ENCODE measurements around the gene KCNAB1.

Gene KCNAB1

GRCh38 chr3:156495816-156496215, 375.4 kb downstream of the KCNAB1 start:
- DNase-seq (ENCODE audit: low read depth), result no peak

GRCh38 chr3:156497326-156497725, 376.9 kb downstream of the KCNAB1 start:
- no peak for DNase-seq (ENCODE audit: low read depth)

GRCh38 chr3:156498307-156498706, 377.9 kb downstream of the KCNAB1 start:
- no peak for DNase-seq (ENCODE audit: low read depth)

GRCh38 chr3:156507285-156507684, 386.9 kb downstream of the KCNAB1 start:
- DNase-seq (ENCODE audit: low read depth), result no peak

- no peak for DNase-seq (ENCODE audit: low read depth)
Measured at GRCh38 chr3:156509189-156510174, 389.1 kb downstream of the KCNAB1 start.

- DNase-seq (ENCODE audit: low read depth), result no peak
Measured at GRCh38 chr3:156511987-156512677, 391.8 kb downstream of the KCNAB1 start.

GRCh38 chr3:156513619-156514018, 393.2 kb downstream of the KCNAB1 start:
- no peak for DNase-seq (ENCODE audit: low read depth)

- DNase-seq (ENCODE audit: low read depth), result no peak
Measured at GRCh38 chr3:156516284-156516683, 395.9 kb downstream of the KCNAB1 start.

GRCh38 chr3:156516961-156517360, 396.6 kb downstream of the KCNAB1 start:
- DNase-seq (ENCODE audit: low read depth), result no peak

GRCh38 chr3:156518726-156519125, 398.3 kb downstream of the KCNAB1 start:
- no peak for DNase-seq (ENCODE audit: low read depth)

GRCh38 chr3:156519758-156520162, 399.4 kb downstream of the KCNAB1 start:
- no peak for DNase-seq (ENCODE audit: low read depth)

GRCh38 chr3:156522673-156523072, 402.3 kb downstream of the KCNAB1 start:
- DNase-seq (ENCODE audit: low read depth), result no peak

- DNase-seq (ENCODE audit: low read depth), result no peak
Measured at GRCh38 chr3:156525808-156526207, 405.4 kb downstream of the KCNAB1 start.

- DNase-seq (ENCODE audit: low read depth), result no peak
Measured at GRCh38 chr3:156527060-156527459, 406.7 kb downstream of the KCNAB1 start.

- no peak for DNase-seq (ENCODE audit: low read depth)
Measured at GRCh38 chr3:156530980-156531379, 410.6 kb downstream of the KCNAB1 start.

GRCh38 chr3:156532730-156533129, 412.4 kb downstream of the KCNAB1 start:
- DNase-seq (ENCODE audit: low read depth), result no peak

- DNase-seq (ENCODE audit: low read depth), result no peak
Measured at GRCh38 chr3:156533205-156533604, 412.8 kb downstream of the KCNAB1 start.

GRCh38 chr3:156535162-156535627, 414.8 kb downstream of the KCNAB1 start:
- no peak for DNase-seq (ENCODE audit: low read depth)

GRCh38 chr3:156535798-156536197, 415.4 kb downstream of the KCNAB1 start:
- DNase-seq (ENCODE audit: low read depth), result no peak

- no peak for DNase-seq (ENCODE audit: low read depth)
Measured at GRCh38 chr3:156536524-156537316, 416.3 kb downstream of the KCNAB1 start.

GRCh38 chr3:156539051-156539450, 418.7 kb downstream of the KCNAB1 start:
- DNase-seq (ENCODE audit: low read depth), result no peak

GRCh38 chr3:156539802-156540201, 419.4 kb downstream of the KCNAB1 start:
- DNase-seq (ENCODE audit: low read depth), result no peak
